Parathyroid adenoma (tissue), 2 donors: Measurements from ENCODE around the gene FAM53A.
A peak's percentile ranks its signal among the peaks of the same experiment; 100 is the strongest.

ENCODE experiments used
- H2AFZ ChIP-seq: fragments of 300-600 bp; sonication (generic); one replicate; pipeline ENCODE4 v1.7.0; 2017; ENCODE audit warnings: antibody characterized with exemption, mild to moderate bottlenecking
- H3K27ac ChIP-seq: fragments of 300-600 bp; sonication (generic); one replicate; pipeline ENCODE4 v1.7.0; 2017
- H3K27me3 ChIP-seq: fragments of 300-600 bp; sonication (generic); one replicate; pipeline ENCODE4 v1.7.0; 2017; ENCODE audit warnings: low read length; ENCODE audit not compliant: control insufficient read depth, insufficient read depth
- H3K36me3 ChIP-seq: fragments of 300-600 bp; sonication (generic); one replicate; pipeline ENCODE4 v1.7.0; 2017; ENCODE audit warnings: low read length; ENCODE audit not compliant: control insufficient read depth, insufficient read depth
- H3K4me1 ChIP-seq: fragments of 300-600 bp; sonication (generic); one replicate; pipeline ENCODE4 v1.7.0; 2017; ENCODE audit warnings: control low read depth
- H3K4me2 ChIP-seq: fragments of 300-600 bp; sonication (generic); one replicate; pipeline ENCODE4 v1.7.0; 2017; ENCODE audit warnings: low read length
- H3K4me3 ChIP-seq: fragments of 300-600 bp; sonication (generic); one replicate; pipeline ENCODE4 v1.7.0; 2017; ENCODE audit warnings: low read depth, low read length
- H3K79me2 ChIP-seq: fragments of 300-600 bp; sonication (generic); one replicate; pipeline ENCODE4 v1.7.0; 2017; ENCODE audit warnings: control low read depth
- H3K9ac ChIP-seq: fragments of 300-600 bp; sonication (generic); one replicate; pipeline ENCODE4 v1.7.0; 2017; ENCODE audit warnings: mild to moderate bottlenecking
- H3K9me3 ChIP-seq: fragments of 300-600 bp; sonication (generic); one replicate; pipeline ENCODE4 v1.7.0; 2017; ENCODE audit warnings: low read length; ENCODE audit not compliant: control insufficient read depth
- CTCF ChIP-seq: fragments of 300-600 bp; sonication (generic); IDR thresholded peaks from one replicate; pipeline ENCODE4 v1.7.0; 2017; ENCODE audit warnings: antibody characterized with exemption, mild to moderate bottlenecking
- donor health status: primary hyperparathyroidism.

FAM53A gene

DNA sequence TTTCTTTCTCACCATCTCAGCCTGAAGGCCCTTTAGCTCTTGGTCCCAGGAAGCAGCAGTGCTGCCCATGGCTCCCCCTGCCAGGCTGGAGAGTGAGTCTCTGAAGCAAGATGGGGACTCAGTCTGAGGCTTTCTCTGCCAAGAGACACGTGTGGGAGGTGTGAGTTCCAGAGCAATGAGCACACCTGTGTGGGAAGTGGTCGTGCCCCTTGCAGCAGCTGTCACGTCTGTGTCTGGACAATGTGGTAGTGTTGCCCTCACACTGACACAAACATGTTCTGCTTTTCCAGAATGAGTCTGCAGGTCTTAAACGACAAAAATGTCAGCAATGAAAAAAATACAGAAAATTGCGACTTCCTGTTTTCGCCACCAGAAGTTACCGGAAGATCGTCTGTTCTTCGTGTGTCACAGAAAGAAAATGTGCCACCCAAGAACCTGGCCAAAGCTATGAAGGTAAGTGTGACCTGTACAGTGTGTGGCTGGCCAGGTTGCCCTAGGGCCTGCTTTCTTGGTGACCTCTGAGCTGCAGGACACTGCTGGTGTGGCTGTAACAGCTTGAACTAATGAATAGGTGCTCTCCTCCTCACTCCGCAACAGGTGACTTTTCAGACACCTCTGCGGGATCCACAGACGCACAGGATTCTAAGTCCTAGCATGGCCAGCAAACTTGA is 39.2 kb upstream of the FAM53A start:
- no peaks in the 10 kb centered on the region for H3K9me3 ChIP-seq
- peaks cover 3% of the 10 kb centered on the region for H3K79me2 ChIP-seq
- TF ChIP-seq CTCF = no peak
- H3K36me3 ChIP-seq = no peaks in the 10 kb centered on the region
- no peak overlapping the region for H3K4me3 ChIP-seq
- no peak overlapping the region for H3K27ac ChIP-seq
- H3K27me3 ChIP-seq = no peaks in the 10 kb centered on the region
- H2AFZ ChIP-seq = no peak overlapping the region
- H3K4me2 ChIP-seq = no peak overlapping the region
- H3K4me1 ChIP-seq = peaks cover 2% of the 10 kb centered on the region
- H3K9ac ChIP-seq = no peak overlapping the region

GRCh38 chr4:1722551-1723118 is 38.5 kb upstream of the FAM53A start:
- no peak overlapping the region for H3K4me2 ChIP-seq
- no peak overlapping the region for H3K9ac ChIP-seq
- H3K27ac ChIP-seq = no peak overlapping the region
- no peak overlapping the region for H2AFZ ChIP-seq
- H3K27me3 ChIP-seq = no peaks in the 10 kb centered on the region
- no peaks in the 10 kb centered on the region for H3K36me3 ChIP-seq
- H3K4me3 ChIP-seq = no peak overlapping the region
- peaks cover 3% of the 10 kb centered on the region for H3K79me2 ChIP-seq
- TF ChIP-seq CTCF = no peak
- H3K4me1 ChIP-seq = peaks cover 2% of the 10 kb centered on the region
- H3K9me3 ChIP-seq = no peaks in the 10 kb centered on the region

DNA sequence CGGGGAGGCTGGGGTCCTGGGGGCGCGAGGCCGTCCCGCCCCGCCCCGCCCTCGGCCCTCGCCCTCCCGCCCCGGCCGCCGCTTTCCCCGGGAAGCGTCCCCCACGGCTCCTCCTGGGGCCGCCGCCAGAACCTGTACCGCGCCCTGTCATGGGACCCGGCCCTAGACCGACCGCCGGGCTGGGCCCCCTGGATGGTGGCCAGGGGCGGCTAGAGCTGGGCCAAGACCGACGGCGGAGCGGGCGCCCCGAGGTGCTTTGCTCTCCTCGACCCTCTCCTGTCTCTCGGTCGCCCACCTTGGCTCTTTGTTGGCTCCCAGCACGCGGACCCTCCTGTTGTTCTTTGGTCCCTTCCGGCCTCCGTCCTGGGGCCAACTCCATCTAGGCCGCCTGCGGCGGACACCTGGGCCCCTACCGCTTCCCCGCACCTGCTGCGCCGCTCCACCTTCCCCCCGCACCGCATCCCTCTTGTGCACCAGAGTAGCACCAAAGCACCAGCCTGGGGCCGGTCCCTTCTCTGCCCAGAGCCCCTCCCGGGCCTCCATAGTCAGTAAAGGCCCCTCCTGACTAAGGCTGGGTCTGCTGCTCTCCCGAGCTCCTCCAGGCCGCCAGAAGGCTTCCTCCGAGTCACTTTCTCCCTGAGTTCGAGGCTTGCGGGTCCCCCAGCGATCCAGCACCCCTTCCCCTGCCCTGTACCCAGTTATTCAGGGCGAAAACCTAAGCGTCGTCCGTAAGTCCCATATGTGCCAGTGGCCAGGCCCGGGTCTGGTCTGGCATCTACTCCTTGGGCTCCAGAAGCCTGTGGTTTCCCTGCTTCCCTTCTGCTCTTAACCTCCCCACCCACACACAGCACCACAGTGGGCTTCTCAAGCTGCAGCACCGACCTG is 37.8 kb upstream of the FAM53A start:
- H3K4me3 ChIP-seq = peak overlapping the region; percentile 9
- no peaks in the 10 kb centered on the region for H3K9me3 ChIP-seq
- H3K79me2 ChIP-seq = peaks cover 3% of the 10 kb centered on the region
- H3K9ac ChIP-seq = no peak overlapping the region
- peaks cover 2% of the 10 kb centered on the region for H3K4me1 ChIP-seq
- H3K27me3 ChIP-seq = no peaks in the 10 kb centered on the region
- H3K4me2 ChIP-seq = peak overlapping the region; percentile 19
- no peak for TF ChIP-seq CTCF
- no peaks in the 10 kb centered on the region for H3K36me3 ChIP-seq
- H2AFZ ChIP-seq = no peak overlapping the region
- no peak overlapping the region for H3K27ac ChIP-seq

GRCh38 chr4:1721003-1721665 is 37.0 kb upstream of the FAM53A start, which contains the start of the genes TACC3 and TMEM129:
Gene TACC3, plus strand, starts transcription at chr4:1721521. Its CDS starts 1,901 bp downstream, at chr4:1723422.
Gene TMEM129, minus strand, starts transcription at chr4:1721323. Its CDS starts 486 bp downstream, at chr4:1720837.
- H2AFZ ChIP-seq = peak within 1 kb of the TSS; percentile 69
- H3K36me3 ChIP-seq = no peaks in the 10 kb centered on the region
- H3K79me2 ChIP-seq = peaks cover 3% of the 10 kb centered on the region
- no peak for TF ChIP-seq CTCF
- peak within 1 kb of the TSS; percentile 75 for H3K4me3 ChIP-seq
- peak within 1 kb of the TSS; percentile 80 for H3K27ac ChIP-seq
- no peaks in the 10 kb centered on the region for H3K4me1 ChIP-seq
- H3K4me2 ChIP-seq = peak within 1 kb of the TSS; percentile 95
- no peak within 1 kb of the TSS for H3K9ac ChIP-seq
- no peaks in the 10 kb centered on the region for H3K9me3 ChIP-seq
- no peaks in the 10 kb centered on the region for H3K27me3 ChIP-seq
